Measurements from ENCODE around the gene PTPRCAP.

DNA sequence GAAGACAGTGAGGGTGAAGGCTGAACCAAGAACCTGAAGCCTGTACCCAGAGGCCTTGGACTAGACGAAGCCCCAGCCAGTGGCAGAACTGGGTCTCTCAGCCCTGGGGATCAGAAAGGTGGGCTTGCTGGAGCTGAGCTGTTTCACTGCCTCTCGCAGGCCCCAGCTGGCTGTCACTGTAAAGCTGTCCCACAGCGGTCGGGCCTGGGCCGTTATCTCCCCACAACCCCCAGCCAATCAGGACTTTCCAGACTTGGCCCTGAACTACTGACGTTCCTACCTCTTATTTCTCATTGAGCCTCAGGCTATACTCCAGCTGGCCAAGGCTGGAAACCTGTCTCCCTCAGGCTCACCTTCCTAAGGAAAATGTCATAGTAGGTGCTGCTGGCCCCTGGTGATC, 39.9 kb downstream of the PTPRCAP start:
- no peak for TF ChIP-seq POLR2A (IDR thresholded peaks at IDR 0.05)
- TF ChIP-seq, protein P1, sequence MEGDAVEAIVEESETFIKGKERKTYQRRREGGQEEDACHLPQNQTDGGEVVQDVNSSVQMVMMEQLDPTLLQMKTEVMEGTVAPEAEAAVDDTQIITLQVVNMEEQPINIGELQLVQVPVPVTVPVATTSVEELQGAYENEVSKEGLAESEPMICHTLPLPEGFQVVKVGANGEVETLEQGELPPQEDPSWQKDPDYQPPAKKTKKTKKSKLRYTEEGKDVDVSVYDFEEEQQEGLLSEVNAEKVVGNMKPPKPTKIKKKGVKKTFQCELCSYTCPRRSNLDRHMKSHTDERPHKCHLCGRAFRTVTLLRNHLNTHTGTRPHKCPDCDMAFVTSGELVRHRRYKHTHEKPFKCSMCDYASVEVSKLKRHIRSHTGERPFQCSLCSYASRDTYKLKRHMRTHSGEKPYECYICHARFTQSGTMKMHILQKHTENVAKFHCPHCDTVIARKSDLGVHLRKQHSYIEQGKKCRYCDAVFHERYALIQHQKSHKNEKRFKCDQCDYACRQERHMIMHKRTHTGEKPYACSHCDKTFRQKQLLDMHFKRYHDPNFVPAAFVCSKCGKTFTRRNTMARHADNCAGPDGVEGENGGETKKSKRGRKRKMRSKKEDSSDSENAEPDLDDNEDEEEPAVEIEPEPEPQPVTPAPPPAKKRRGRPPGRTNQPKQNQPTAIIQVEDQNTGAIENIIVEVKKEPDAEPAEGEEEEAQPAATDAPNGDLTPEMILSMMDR (IDR thresholded peaks at IDR 0.05): no peak
